ENCODE results near the gene CCDC89.
"Not testable (repeated sequence)": the region's sequence is repeated elsewhere in the genome, so short reads cannot be mapped to it uniquely, and the experiment has no call there.

The CCDC89 gene

GRCh38 chr11:85694385-85694980, 8.5 kb upstream of the CCDC89 start:
- DNase-seq (ENCODE audit: low read depth in 1 of 2, low spot score in 1 of 2): no peak

- no peak for DNase-seq (ENCODE audit: low read depth in 1 of 2, low spot score in 1 of 2)
Observed at GRCh38 chr11:85685125-85685819, 723 bp downstream of the CCDC89 start.

GRCh38 chr11:85682330-85683305, 3.4 kb downstream of the CCDC89 start:
- peak; percentile 26 to 41 for DNase-seq (ENCODE audit: low read depth in 1 of 2, low spot score in 1 of 2)

- no peak for DNase-seq (ENCODE audit: low read depth in 1 of 2, low spot score in 1 of 2)
Observed at GRCh38 chr11:85680897-85681296, 5.1 kb downstream of the CCDC89 start.

- DNase-seq (ENCODE audit: low read depth in 1 of 2, low spot score in 1 of 2): no peak
Observed at GRCh38 chr11:85679576-85679975, 6.4 kb downstream of the CCDC89 start.

GRCh38 chr11:85673393-85673792, 12.6 kb downstream of the CCDC89 start:
- DNase-seq (ENCODE audit: low read depth in 1 of 2, low spot score in 1 of 2): no peak

GRCh38 chr11:85672105-85672902, 13.7 kb downstream of the CCDC89 start:
- no peak for DNase-seq (ENCODE audit: low read depth in 1 of 2, low spot score in 1 of 2)

GRCh38 chr11:85670949-85671663, 14.9 kb downstream of the CCDC89 start:
- not testable (repeated sequence) for DNase-seq (ENCODE audit: low read depth in 1 of 2, low spot score in 1 of 2)

- no peak for DNase-seq (ENCODE audit: low read depth in 1 of 2, low spot score in 1 of 2)
Observed at GRCh38 chr11:85668157-85668556, 17.8 kb downstream of the CCDC89 start.

- no peak for DNase-seq (ENCODE audit: low read depth in 1 of 2, low spot score in 1 of 2)
Observed at GRCh38 chr11:85666687-85667086, 19.3 kb downstream of the CCDC89 start.

- DNase-seq (ENCODE audit: low read depth in 1 of 2, low spot score in 1 of 2): no peak
Observed at GRCh38 chr11:85665733-85666132, 20.3 kb downstream of the CCDC89 start.

- peak; percentile 88 to 92 for DNase-seq (ENCODE audit: low read depth in 1 of 2, low spot score in 1 of 2)
Observed at GRCh38 chr11:85664615-85665481, 21.1 kb downstream of the CCDC89 start, which contains the start of gene CREBZF. Gene CREBZF (minus strand): TSS chr11:85665129. CDS start chr11:85664875, 254 bp downstream.

GRCh38 chr11:85663753-85664614, 22.0 kb downstream of the CCDC89 start:
- DNase-seq (ENCODE audit: low read depth in 1 of 2, low spot score in 1 of 2): peak; percentile 76 to 80

- no peak for DNase-seq (ENCODE audit: low read depth in 1 of 2, low spot score in 1 of 2)
Observed at GRCh38 chr11:85663080-85663752, 22.8 kb downstream of the CCDC89 start.

- DNase-seq (ENCODE audit: low read depth in 1 of 2, low spot score in 1 of 2): no peak
Observed at GRCh38 chr11:85661972-85662664, 23.9 kb downstream of the CCDC89 start.

- no peak for DNase-seq (ENCODE audit: low read depth in 1 of 2, low spot score in 1 of 2)
Observed at GRCh38 chr11:85658180-85658579, 27.8 kb downstream of the CCDC89 start.

- DNase-seq (ENCODE audit: low read depth in 1 of 2, low spot score in 1 of 2): no peak
Observed at GRCh38 chr11:85656777-85657176, 29.2 kb downstream of the CCDC89 start.
